Measurements from ENCODE around the gene ANP32E. TPM values are rescaled to one million over a fixed set of nuclear protein-coding genes. Genes with fewer than 3 reads are reported as not detected.

Gene ANP32E
- polyA plus RNA-seq, 3 donors = 4.6 to 26.6 (median 20.4) TPM

DNA sequence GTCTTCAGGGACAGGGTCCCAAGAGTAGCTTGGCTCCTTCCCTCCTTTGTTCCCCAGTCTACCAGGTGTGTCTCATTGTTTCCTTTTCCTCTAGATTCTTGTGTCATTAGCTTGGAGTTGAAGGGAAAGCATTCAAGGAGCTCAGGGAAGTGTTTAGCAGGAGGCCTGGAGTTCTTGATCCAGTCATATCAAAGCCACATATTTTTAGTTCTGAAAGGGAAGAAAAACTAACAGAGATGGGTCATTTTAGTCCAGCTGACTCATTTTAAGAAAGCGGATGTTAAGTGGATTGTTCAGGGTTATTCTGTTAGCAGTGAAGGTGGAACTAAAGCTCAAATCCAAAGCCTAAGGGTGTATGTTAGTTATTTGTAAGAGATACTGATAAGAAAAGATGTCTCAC lies 37.4 kb upstream of the ANP32E start:
- Mint-ChIP-seq H3K9me3 (peaks cover 0 to 1% (median 0%) of the 10 kb centered on the region in 7 donors), H3K27ac (peak overlapping the region; percentile 53 to 89 (median 86)), H3K4me1 (peaks cover 39% of the 10 kb centered on the region), H3K4me3 (peak overlapping the region in 1 of 2 donors; percentile 70), H3K27me3 (ENCODE audit: low read depth in 3 of 3) (peaks cover 0 to 6% (median 2%) of the 10 kb centered on the region in 3 donors), H3K36me3 (peaks cover 0 to 8% of the 10 kb centered on the region in 2 donors)
- intact Hi-C loops (cut with micrococcal nuclease) = no loop called here
- Histone ChIP-seq H3K27ac (ENCODE audit: low read depth in 1 of 2, low read length in 2 of 2) (peak overlapping the region; percentile 36 to 67), H3K79me2 (ENCODE audit: insufficient read depth, low read length) (peaks cover 6% of the 10 kb centered on the region), H3K36me3 (replicated peaks in 1 of 2; ENCODE audit: control insufficient read depth in 1 of 2, insufficient read depth in 2 of 2, low read length in 2 of 2) (no peaks in the 10 kb centered on the region), H3K9ac (ENCODE audit: insufficient read depth, low read length, poor library complexity, severe bottlenecking) (peak overlapping the region; percentile 18), H3K4me1 (ENCODE audit: control insufficient read depth in 1 of 2, insufficient read depth in 2 of 2, low read length in 2 of 2) (peaks cover 28 to 43% of the 10 kb centered on the region in 2 donors), H3K27me3 (ENCODE audit: control insufficient read depth in 2 of 2, insufficient read depth in 2 of 2, low read length in 2 of 2) (no peaks in the 10 kb centered on the region), H2AFZ (ENCODE audit: insufficient read depth, low read depth, low read length, poor library complexity, severe bottlenecking) (peak overlapping the region; percentile 33), H3K9me3 (replicated peaks in 1 of 2; ENCODE audit: control insufficient read depth in 1 of 2, insufficient read depth in 1 of 2, low read length in 2 of 2) (no peaks in the 10 kb centered on the region), H3K4me3 (replicated peaks in 1 of 3; ENCODE audit: low read depth in 2 of 3, low read length in 3 of 3) (peak overlapping the region in 1 of 3 experiments; percentile 49), H3K4me2 (replicated peaks; ENCODE audit: extremely low read depth, low read length, poor library complexity, severe bottlenecking) (peak overlapping the region; percentile 55), H4K20me1 (ENCODE audit: insufficient read depth, low read length) (no peaks in the 10 kb centered on the region)
- peak in 2 of 3 donors; percentile 45 to 58 for DNase-seq
- 17% methylated on average over 1 of the region's 1 CpG for WGBS (ENCODE audit: insufficient coverage)
- TF ChIP-seq, protein P1, sequence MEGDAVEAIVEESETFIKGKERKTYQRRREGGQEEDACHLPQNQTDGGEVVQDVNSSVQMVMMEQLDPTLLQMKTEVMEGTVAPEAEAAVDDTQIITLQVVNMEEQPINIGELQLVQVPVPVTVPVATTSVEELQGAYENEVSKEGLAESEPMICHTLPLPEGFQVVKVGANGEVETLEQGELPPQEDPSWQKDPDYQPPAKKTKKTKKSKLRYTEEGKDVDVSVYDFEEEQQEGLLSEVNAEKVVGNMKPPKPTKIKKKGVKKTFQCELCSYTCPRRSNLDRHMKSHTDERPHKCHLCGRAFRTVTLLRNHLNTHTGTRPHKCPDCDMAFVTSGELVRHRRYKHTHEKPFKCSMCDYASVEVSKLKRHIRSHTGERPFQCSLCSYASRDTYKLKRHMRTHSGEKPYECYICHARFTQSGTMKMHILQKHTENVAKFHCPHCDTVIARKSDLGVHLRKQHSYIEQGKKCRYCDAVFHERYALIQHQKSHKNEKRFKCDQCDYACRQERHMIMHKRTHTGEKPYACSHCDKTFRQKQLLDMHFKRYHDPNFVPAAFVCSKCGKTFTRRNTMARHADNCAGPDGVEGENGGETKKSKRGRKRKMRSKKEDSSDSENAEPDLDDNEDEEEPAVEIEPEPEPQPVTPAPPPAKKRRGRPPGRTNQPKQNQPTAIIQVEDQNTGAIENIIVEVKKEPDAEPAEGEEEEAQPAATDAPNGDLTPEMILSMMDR (IDR thresholded peaks at IDR 0.05) = no peak

DNA sequence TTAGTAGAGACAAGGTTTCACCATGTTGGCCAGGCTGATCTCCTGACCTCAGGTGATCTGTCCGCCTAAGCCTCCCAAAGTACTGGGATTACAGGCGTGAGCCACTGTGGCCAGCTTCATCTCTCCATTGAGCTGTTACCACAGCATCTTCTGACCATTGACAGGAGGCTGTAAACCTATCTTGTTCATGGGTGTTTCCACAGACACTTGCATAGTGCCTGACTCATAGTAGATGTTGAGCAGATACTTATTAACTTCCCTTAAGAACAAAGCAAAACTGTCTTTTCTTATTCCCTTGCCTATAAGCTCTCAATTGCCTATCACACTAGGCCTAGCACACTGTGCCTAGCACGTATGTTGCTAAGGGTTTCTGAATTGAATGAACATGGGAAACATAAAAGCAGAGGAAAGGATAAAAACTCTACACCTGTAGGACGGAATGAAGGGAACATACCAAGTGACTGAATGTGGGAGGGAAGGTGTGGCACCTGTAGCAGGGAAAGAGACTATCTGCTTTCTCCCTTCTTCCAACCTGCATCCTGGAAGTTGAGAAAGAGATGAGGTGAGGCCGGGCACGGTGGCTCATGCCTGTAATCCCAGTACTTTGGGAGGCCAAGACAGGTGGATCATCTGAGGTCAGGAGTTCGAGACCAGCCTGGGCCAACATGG lies 35.5 kb upstream of the ANP32E start:
- H3K9ac ChIP-seq (ENCODE audit: insufficient read depth, low read length, poor library complexity, severe bottlenecking) = no peak overlapping the region
- no peak overlapping the region for H3K4me2 ChIP-seq (replicated peaks; ENCODE audit: extremely low read depth, low read length, poor library complexity, severe bottlenecking)
- 96% methylated on average over 5 of the region's 7 CpGs for WGBS (ENCODE audit: insufficient coverage)
- peaks cover 38 to 58% of the 10 kb centered on the region in 2 donors for H3K4me1 ChIP-seq (ENCODE audit: control insufficient read depth in 1 of 2, insufficient read depth in 2 of 2, low read length in 2 of 2)
- H3K4me1 Mint-ChIP-seq = peaks cover 54% of the 10 kb centered on the region
- H3K27ac Mint-ChIP-seq = peak overlapping the region in 4 of 7 donors; percentile 25 to 87 (median 43)
- intact Hi-C loops (cut with micrococcal nuclease) = no loop called here
- no peaks in the 10 kb centered on the region for H3K27me3 ChIP-seq (ENCODE audit: control insufficient read depth in 2 of 2, insufficient read depth in 2 of 2, low read length in 2 of 2)
- H3K27me3 Mint-ChIP-seq (ENCODE audit: low read depth in 3 of 3) = peaks cover 0 to 6% (median 0%) of the 10 kb centered on the region in 3 donors
- peak in 2 of 3 donors; percentile 16 to 43 for DNase-seq
- peaks cover 0 to 1% (median 0%) of the 10 kb centered on the region in 7 donors for H3K9me3 Mint-ChIP-seq
- peaks cover 8 to 14% of the 10 kb centered on the region in 2 donors for H3K36me3 ChIP-seq (replicated peaks in 1 of 2; ENCODE audit: control insufficient read depth in 1 of 2, insufficient read depth in 2 of 2, low read length in 2 of 2)
- peaks cover 14 to 20% of the 10 kb centered on the region in 2 donors for H3K36me3 Mint-ChIP-seq
- TF ChIP-seq, protein P1 (IDR thresholded peaks at IDR 0.05) = no peak
- peak overlapping the region; percentile 1 for H2AFZ ChIP-seq (ENCODE audit: insufficient read depth, low read depth, low read length, poor library complexity, severe bottlenecking)
- no peak overlapping the region for H3K4me3 Mint-ChIP-seq
- peaks cover 24% of the 10 kb centered on the region for H3K79me2 ChIP-seq (ENCODE audit: insufficient read depth, low read length)
- H4K20me1 ChIP-seq (ENCODE audit: insufficient read depth, low read length) = no peaks in the 10 kb centered on the region
- H3K4me3 ChIP-seq (replicated peaks in 1 of 3; ENCODE audit: low read depth in 2 of 3, low read length in 3 of 3) = no peak overlapping the region
- H3K27ac ChIP-seq (ENCODE audit: low read depth in 1 of 2, low read length in 2 of 2) = no peak overlapping the region
- H3K9me3 ChIP-seq (replicated peaks in 1 of 2; ENCODE audit: control insufficient read depth in 1 of 2, insufficient read depth in 1 of 2, low read length in 2 of 2) = no peaks in the 10 kb centered on the region

All from CD14-positive monocyte (primary cell).